ENCODE measurements around the gene NAALADL2.

- TF ChIP-seq EZH2 (IDR thresholded peaks at IDR 0.05; ENCODE audit: low read length, unreplicated experiment) (no peak), EZH2phosphoT487 (IDR thresholded peaks at IDR 0.05; ENCODE audit: borderline replicate concordance, low read length) (no peak)
These were observed 634.2 kb downstream of the NAALADL2 start for GRCh38 chr3:175493301-175493700.
